ENCODE results near the gene WFDC5.
"Not testable (repeated sequence)": the region's sequence is repeated elsewhere in the genome, so short reads cannot be mapped to it uniquely, and the experiment has no call there.

Gene WFDC5

DNA sequence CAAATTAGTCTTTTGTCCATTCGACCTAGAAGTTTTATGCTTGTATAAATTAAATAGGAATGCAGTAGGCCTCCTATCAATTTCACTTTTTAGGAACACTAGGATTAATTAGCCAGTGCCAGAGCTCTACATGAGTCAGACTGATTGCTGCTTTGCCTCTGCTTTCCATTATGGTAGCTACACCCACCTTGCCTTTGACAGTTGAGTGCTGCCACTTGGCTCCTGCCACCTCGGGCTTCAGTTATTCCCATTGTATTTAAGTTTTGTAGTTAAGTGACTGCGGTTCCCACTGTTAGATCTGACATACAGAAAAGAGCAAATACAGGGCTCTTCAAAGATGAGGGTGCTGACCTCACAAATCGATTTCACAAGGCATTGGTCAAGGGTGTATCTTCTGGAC is 25.9 kb upstream of the WFDC5 start:
- Histone ChIP-seq H3K9me3 (ENCODE audit: control insufficient read depth, insufficient read depth, low read length) (no peaks in the 10 kb centered on the region), H3K27ac (ENCODE audit: low read length) (no peak overlapping the region), H3K36me3 (ENCODE audit: control insufficient read depth, insufficient read depth, low read length) (no peaks in the 10 kb centered on the region), H3K4me1 (ENCODE audit: control insufficient read depth, insufficient read depth, low read length) (no peaks in the 10 kb centered on the region), H3K27me3 (ENCODE audit: control insufficient read depth, insufficient read depth, low read length) (no peaks in the 10 kb centered on the region; the same call in 1 of the 2 replicates), H3K4me3 (ENCODE audit: low read length) (no peak overlapping the region)
- WGBS (ENCODE audit: insufficient coverage, insufficient read length), result no CpG with 5 or more reads among the region's 4 CpGs
- DNase-seq (ENCODE audit: low read depth, low spot score), result no peak

GRCh38 chr20:45139733-45140375 is 24.9 kb upstream of the WFDC5 start:
- not testable (repeated sequence) for DNase-seq (ENCODE audit: low read depth, low spot score); H3K36me3 ChIP-seq (ENCODE audit: control insufficient read depth, insufficient read depth, low read length); H3K27ac ChIP-seq (ENCODE audit: low read length); H3K27me3 ChIP-seq (ENCODE audit: control insufficient read depth, insufficient read depth, low read length); H3K4me1 ChIP-seq (ENCODE audit: control insufficient read depth, insufficient read depth, low read length); H3K9me3 ChIP-seq (ENCODE audit: control insufficient read depth, insufficient read depth, low read length); H3K4me3 ChIP-seq (ENCODE audit: low read length)
- no CpG with 5 or more reads among the region's 5 CpGs for WGBS (ENCODE audit: insufficient coverage, insufficient read length)

GRCh38 chr20:45138561-45139300 is 23.8 kb upstream of the WFDC5 start:
- peak; percentile 52 for DNase-seq (ENCODE audit: low read depth, low spot score)
- Histone ChIP-seq H3K27me3 (ENCODE audit: control insufficient read depth, insufficient read depth, low read length) (no peaks in the 10 kb centered on the region), H3K36me3 (ENCODE audit: control insufficient read depth, insufficient read depth, low read length) (no peaks in the 10 kb centered on the region), H3K4me3 (ENCODE audit: low read length) (no peak overlapping the region), H3K9me3 (ENCODE audit: control insufficient read depth, insufficient read depth, low read length) (no peaks in the 10 kb centered on the region), H3K27ac (ENCODE audit: low read length) (no peak overlapping the region), H3K4me1 (ENCODE audit: control insufficient read depth, insufficient read depth, low read length) (no peaks in the 10 kb centered on the region)
- no CpG with 5 or more reads among the region's 20 CpGs for WGBS (ENCODE audit: insufficient coverage, insufficient read length)

DNA sequence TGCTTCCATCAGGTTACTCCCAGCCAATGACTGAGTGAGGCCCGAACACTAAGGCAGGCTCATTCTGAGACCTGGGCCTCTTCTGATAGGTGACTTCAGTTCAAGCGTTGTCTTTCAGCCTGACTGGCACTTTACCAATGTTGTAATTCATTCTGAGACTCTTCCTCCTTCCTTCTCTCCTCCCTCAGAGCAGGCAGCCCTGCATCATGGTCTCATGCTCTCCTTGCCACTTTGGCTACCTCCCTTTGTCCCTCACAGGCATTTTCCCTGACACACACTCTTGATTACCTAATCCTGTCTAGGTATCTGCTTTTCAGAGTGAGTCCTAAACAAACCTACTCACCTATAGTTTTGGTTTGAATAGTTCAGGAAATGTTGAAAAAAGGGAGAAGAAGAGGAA is 21.9 kb upstream of the WFDC5 start:
- no peaks in the 10 kb centered on the region for H3K4me1 ChIP-seq (ENCODE audit: control insufficient read depth, insufficient read depth, low read length)
- WGBS (ENCODE audit: insufficient coverage, insufficient read length), result no CpG with 5 or more reads among the region's 2 CpGs
- H3K4me3 ChIP-seq (ENCODE audit: low read length), result no peak overlapping the region
- H3K9me3 ChIP-seq (ENCODE audit: control insufficient read depth, insufficient read depth, low read length), result no peaks in the 10 kb centered on the region
- no peak for DNase-seq (ENCODE audit: low read depth, low spot score)
- no peak overlapping the region for H3K27ac ChIP-seq (ENCODE audit: low read length)
- no peaks in the 10 kb centered on the region for H3K27me3 ChIP-seq (ENCODE audit: control insufficient read depth, insufficient read depth, low read length)
- H3K36me3 ChIP-seq (ENCODE audit: control insufficient read depth, insufficient read depth, low read length), result no peaks in the 10 kb centered on the region

DNA sequence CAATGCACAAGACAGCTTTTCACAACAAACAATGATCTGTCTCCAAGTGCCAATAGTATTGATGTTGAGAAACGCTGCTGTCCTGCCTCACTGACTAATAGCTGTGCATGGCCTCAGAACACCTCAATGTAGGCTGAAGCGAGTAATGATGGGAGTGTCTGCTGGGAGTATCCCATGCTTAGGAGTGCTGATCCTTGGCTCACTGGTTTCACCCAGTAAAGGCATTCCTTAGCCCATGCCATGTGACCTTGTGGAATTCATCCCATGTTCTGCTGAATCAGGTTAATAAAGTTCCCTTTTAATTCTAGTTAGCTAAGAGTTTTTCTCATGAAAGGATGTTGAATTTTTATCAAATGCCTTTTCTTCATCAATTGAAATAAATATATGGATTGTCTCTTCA is 13.1 kb upstream of the WFDC5 start:
- no peaks in the 10 kb centered on the region for H3K4me1 ChIP-seq (ENCODE audit: control insufficient read depth, insufficient read depth, low read length)
- no peaks in the 10 kb centered on the region for H3K27me3 ChIP-seq (ENCODE audit: control insufficient read depth, insufficient read depth, low read length)
- H3K9me3 ChIP-seq (ENCODE audit: control insufficient read depth, insufficient read depth, low read length), result no peaks in the 10 kb centered on the region
- DNase-seq (ENCODE audit: low read depth, low spot score), result no peak
- no peak overlapping the region for H3K27ac ChIP-seq (ENCODE audit: low read length)
- no CpG with 5 or more reads among the region's 2 CpGs for WGBS (ENCODE audit: insufficient coverage, insufficient read length)
- no peaks in the 10 kb centered on the region for H3K36me3 ChIP-seq (ENCODE audit: control insufficient read depth, insufficient read depth, low read length)
- H3K4me3 ChIP-seq (ENCODE audit: low read length), result no peak overlapping the region

GRCh38 chr20:45124365-45124764 is 9.4 kb upstream of the WFDC5 start, which contains the start of gene WFDC12:
WFDC12 (minus strand) TSS chr20:45124465; CDS start chr20:45124447, 18 bp downstream.
- H3K27me3 ChIP-seq (ENCODE audit: control insufficient read depth, insufficient read depth, low read length), result no peaks in the 10 kb centered on the region
- no CpG with 5 or more reads among the region's 6 CpGs for WGBS (ENCODE audit: insufficient coverage, insufficient read length)
- no peaks in the 10 kb centered on the region for H3K36me3 ChIP-seq (ENCODE audit: control insufficient read depth, insufficient read depth, low read length)
- no peak for DNase-seq (ENCODE audit: low read depth, low spot score)
- no peaks in the 10 kb centered on the region for H3K9me3 ChIP-seq (ENCODE audit: control insufficient read depth, insufficient read depth, low read length)
- no peak within 1 kb of the TSS for H3K4me3 ChIP-seq (ENCODE audit: low read length)
- no peaks in the 10 kb centered on the region for H3K4me1 ChIP-seq (ENCODE audit: control insufficient read depth, insufficient read depth, low read length)
- H3K27ac ChIP-seq (ENCODE audit: low read length), result no peak within 1 kb of the TSS

DNA sequence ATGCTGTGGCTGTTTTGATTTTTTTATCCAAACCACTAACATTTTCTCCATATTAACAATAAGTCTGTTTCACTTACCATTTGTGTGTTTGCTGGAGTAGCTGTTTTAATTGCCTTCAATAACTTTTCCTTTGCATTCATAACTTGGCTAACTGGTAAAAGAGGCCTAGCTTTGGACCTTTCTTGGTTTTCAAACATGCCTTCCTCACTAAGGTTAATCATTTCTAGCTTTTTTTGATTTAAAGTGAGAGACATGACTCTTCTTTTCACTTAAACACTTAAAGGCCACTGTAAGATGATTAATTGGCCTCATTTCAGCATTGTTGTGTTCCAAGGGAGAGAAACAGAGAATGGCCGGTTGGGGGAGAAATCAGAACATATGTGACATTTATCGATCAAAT is 6.4 kb upstream of the WFDC5 start:
- no peak for DNase-seq (ENCODE audit: low read depth, low spot score)
- no CpG with 5 or more reads among the region's 2 CpGs for WGBS (ENCODE audit: insufficient coverage, insufficient read length)
- H3K36me3 ChIP-seq (ENCODE audit: control insufficient read depth, insufficient read depth, low read length), result no peaks in the 10 kb centered on the region
- H3K9me3 ChIP-seq (ENCODE audit: control insufficient read depth, insufficient read depth, low read length), result no peaks in the 10 kb centered on the region
- no peak overlapping the region for H3K4me3 ChIP-seq (ENCODE audit: low read length)
- no peaks in the 10 kb centered on the region for H3K27me3 ChIP-seq (ENCODE audit: control insufficient read depth, insufficient read depth, low read length)
- no peaks in the 10 kb centered on the region for H3K4me1 ChIP-seq (ENCODE audit: control insufficient read depth, insufficient read depth, low read length)
- no peak overlapping the region for H3K27ac ChIP-seq (ENCODE audit: low read length)

- no peaks in the 10 kb centered on the region for H3K27me3 ChIP-seq (ENCODE audit: control insufficient read depth, insufficient read depth, low read length)
- no peak overlapping the region for H3K4me3 ChIP-seq (ENCODE audit: low read length)
- peaks cover 1% of the 10 kb centered on the region; the same call in 1 of the 2 replicates for H3K4me1 ChIP-seq (ENCODE audit: control insufficient read depth, insufficient read depth, low read length)
- H3K9me3 ChIP-seq (ENCODE audit: control insufficient read depth, insufficient read depth, low read length), result no peaks in the 10 kb centered on the region
- no peak for DNase-seq (ENCODE audit: low read depth, low spot score)
- WGBS (ENCODE audit: insufficient coverage, insufficient read length), result no CpG with 5 or more reads among the region's 2 CpGs
- no peaks in the 10 kb centered on the region for H3K36me3 ChIP-seq (ENCODE audit: control insufficient read depth, insufficient read depth, low read length)
- H3K27ac ChIP-seq (ENCODE audit: low read length), result no peak overlapping the region
Measured at GRCh38 chr20:45119556-45120266, 4.7 kb upstream of the WFDC5 start.

DNA sequence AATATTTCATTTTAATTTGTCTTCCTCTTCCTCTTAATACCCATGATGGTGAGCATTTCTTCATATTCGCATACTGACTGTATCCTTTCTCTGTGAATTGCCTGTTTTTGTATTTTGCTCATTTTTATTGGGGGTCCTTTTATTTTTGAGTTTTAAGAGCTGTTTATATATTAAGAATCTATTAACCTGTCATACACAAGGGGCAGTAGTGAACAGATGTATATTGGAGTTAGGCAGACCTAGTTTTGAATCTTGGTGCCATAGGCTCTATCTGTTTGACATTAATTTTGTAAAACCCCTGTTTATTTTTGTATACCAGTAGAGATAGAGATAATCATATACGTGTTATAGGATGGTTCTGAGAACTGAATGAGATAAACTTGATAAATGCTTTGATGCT is 3.1 kb upstream of the WFDC5 start:
- DNase-seq (ENCODE audit: low read depth, low spot score), result no peak
- Histone ChIP-seq H3K27ac (ENCODE audit: low read length) (no peak overlapping the region), H3K9me3 (ENCODE audit: control insufficient read depth, insufficient read depth, low read length) (no peaks in the 10 kb centered on the region), H3K27me3 (ENCODE audit: control insufficient read depth, insufficient read depth, low read length) (no peaks in the 10 kb centered on the region), H3K36me3 (ENCODE audit: control insufficient read depth, insufficient read depth, low read length) (no peaks in the 10 kb centered on the region), H3K4me3 (ENCODE audit: low read length) (no peak overlapping the region), H3K4me1 (ENCODE audit: control insufficient read depth, insufficient read depth, low read length) (peaks cover 1% of the 10 kb centered on the region; the same call in 1 of the 2 replicates)
- no CpG with 5 or more reads among the region's 2 CpGs for WGBS (ENCODE audit: insufficient coverage, insufficient read length)

DNA sequence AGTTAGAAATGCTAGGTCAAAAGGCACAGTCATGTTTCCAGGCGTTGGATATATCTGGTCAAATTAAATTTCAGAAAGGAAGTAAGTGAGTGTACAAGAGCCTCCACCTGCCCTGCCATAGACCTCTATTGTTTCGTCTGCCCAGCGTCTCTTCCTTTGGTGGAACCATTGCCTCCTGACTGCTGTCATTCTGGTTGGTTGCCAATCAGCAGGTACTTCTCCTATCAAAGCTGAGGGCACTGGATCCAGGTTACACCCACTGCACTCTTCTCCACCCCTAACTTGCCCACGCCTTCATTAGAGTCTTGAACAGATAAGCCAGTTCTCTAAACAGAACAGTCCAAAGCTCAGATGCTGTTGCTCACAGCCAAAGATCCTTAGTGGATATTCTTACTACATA is 2.6 kb upstream of the WFDC5 start:
- no peaks in the 10 kb centered on the region for H3K27me3 ChIP-seq (ENCODE audit: control insufficient read depth, insufficient read depth, low read length)
- DNase-seq (ENCODE audit: low read depth, low spot score), result no peak
- H3K36me3 ChIP-seq (ENCODE audit: control insufficient read depth, insufficient read depth, low read length), result no peaks in the 10 kb centered on the region
- peaks cover 1% of the 10 kb centered on the region; the same call in 1 of the 2 replicates for H3K4me1 ChIP-seq (ENCODE audit: control insufficient read depth, insufficient read depth, low read length)
- no peaks in the 10 kb centered on the region for H3K9me3 ChIP-seq (ENCODE audit: control insufficient read depth, insufficient read depth, low read length)
- no CpG with 5 or more reads among the region's 4 CpGs for WGBS (ENCODE audit: insufficient coverage, insufficient read length)
- H3K4me3 ChIP-seq (ENCODE audit: low read length), result no peak overlapping the region
- no peak overlapping the region for H3K27ac ChIP-seq (ENCODE audit: low read length)

All from iPS DF 6.9 (cell line).